GM19035 (cell line): ENCODE measurements around the gene SLC38A11.

ENCODE experiments used
- ATAC-seq: cut with Tn5 transposase; IDR thresholded peaks from one replicate; pipeline ENCODE4 v1.9.1; 2021; ENCODE audit not compliant: unreplicated experiment

Gene SLC38A11

DNA sequence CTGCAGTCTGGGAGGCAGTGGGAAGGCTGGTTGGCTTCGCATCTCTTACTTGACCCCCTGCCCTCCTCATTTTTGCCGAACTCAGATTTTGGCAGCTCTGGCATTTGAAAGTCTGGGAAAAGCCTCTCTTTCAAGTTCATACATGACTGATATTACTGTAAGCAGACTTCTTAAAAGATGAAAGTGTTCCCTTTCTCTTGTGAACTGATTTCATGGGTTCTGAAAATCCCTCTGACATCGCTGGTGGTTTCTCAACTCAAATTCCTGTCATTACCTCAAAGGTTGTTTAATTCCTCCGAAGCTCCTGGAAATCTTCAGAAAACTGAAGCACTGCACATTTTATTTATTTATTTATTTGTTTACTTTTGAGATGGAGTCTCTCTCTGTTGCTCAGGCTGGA lies 16.9 kb upstream of the SLC38A11 start:
- no peak for ATAC-seq

DNA sequence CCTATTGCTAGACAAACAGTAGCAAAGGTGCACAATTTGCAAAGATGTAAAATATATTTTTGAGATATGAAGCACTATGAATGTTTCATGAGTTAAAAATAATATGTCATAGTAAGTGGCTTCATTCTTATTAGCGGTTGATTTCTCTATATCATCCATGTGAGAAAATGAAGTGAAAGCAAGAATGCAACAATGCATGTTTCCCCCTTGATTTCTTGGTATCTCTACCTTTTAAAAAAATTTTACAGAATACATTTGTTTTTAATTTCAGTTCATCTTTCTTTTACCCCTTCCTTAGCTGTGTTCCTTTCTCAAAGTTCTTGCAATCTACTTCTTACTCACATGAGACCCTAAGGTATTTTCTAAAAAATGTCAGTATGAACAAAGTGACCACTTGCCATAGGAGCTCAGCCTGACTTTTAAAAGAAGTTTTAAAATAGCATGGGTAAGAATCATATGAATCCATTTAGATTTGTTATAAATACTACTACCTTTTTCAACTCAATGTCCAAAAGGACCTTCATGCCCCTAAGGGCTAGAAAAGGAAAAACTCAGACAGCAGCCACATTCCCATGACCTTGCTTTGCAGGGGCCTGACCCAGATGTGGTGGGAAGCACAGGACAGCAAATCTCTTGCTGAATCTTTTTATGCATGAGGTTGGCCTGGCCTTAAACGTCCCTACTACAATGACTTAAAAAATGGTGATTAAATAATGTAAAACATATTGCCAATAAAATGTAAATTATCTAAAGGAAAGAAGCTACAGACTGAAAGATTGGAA lies 14.8 kb upstream of the SLC38A11 start:
- no peak for ATAC-seq

DNA sequence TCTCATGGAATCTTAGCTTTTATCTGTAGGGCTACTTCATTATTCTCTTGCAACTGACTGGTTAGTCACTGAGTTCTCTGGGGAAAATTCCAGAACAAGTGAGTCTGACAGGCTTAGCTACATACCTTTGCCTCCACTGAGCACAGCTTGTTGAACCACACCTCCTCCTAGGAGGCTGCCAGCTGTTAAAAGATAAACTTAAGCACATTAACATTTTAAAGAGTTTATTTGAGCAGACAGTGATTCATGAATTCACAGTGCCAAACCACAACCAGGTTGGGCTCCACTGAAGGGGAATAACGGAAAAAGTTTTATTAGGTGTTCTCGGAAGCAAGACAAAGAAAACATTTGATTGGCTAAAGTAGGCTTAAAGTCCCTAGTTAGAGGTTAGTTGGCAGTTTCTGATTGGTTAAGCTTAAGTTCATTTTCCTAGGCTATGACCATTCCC lies 12.5 kb upstream of the SLC38A11 start:
- no peak for ATAC-seq

DNA sequence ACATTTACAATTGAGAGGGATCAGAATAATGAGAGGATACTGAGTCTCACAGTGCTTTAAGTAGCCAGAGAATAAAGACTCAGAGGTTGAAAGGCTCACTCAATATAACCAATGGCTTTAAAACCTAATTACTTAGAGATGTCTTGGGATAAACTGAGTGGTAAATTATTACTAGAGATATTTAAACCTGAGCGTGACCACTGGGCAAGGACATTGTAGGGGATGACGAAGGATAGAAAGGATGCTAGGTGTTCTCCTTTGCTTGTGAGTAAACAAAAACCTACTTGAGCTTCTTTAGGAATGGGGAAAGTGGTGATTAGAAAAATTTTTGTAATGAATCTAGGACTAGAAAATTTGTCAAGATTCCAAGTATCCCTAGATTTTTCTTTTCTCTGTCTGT lies 12.0 kb upstream of the SLC38A11 start:
- ATAC-seq = no peak

DNA sequence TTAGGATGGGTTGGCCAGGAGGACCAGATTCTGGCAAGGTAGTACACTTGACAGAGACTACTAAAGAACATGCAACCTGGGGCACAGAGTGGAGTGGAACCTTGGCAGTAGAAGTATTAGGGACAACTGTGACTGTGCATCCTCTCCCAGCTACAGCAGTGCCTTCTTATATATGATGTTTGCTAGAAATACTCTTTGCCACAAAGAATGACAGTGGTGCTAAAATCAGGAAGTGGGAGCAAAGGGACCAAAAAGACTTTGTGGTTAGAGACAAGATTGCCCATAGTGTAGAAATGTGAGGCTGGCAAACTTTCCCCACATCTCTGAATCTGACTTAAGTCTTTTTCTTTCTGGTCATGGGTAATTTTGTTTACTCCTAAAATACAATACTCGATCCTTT lies 9.4 kb upstream of the SLC38A11 start:
- ATAC-seq = no peak

DNA sequence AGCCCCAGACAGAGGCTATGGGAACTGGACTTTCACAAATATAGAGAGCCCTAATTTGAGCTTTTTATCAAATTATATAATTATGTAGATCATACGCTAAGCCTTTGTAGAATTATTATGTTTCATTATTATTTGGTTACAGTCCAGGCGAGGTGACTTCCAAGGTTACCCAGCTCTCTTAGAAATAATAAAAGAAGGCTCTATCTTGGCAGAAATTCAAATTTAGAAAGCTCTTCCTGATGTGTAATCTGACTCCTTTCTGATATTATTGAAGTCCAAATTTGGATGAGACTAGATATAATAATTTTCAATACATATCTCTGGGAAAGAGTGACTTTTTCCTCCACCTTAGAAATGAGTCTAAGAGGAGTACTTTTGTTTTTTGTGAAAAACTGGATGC lies 4.8 kb upstream of the SLC38A11 start:
- ATAC-seq = no peak

DNA sequence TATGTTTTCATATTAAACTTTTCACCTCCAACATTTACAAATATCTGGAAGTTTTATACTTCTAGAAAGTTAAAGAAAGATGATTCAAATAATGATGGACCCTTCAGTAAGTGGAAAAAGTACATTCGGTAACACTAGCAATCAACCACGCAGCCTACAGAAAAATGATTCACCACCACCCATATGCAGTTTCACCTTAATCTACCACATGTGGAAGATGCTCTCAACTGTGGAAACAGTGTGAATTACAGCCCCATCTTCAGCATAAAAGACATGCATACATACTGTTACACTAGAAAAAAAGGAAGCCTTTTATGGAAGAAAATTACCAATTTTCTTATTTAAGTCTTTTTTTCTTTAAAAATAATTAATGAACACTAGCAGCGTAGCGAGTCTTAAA lies 1.1 kb downstream of the SLC38A11 start:
- no peak for ATAC-seq

DNA sequence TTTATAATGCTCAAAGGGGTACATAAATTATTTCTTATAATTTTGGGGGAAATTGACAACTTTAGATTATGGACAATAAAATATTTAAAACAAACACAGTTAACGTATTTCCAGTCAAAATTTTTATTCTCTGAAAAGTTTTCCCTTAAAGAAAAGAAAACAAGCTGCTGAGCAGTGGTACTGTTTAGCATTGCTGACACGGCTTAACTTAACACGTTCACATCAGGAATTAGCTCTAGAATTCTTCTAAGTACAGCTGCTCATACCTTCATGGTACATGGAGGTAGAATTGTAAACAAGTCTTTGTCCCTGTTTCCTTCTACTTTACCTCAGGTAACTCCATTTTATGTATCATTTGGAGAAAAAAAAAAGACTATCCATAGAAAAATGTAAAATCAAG lies 2.0 kb downstream of the SLC38A11 start:
- no peak for ATAC-seq

DNA sequence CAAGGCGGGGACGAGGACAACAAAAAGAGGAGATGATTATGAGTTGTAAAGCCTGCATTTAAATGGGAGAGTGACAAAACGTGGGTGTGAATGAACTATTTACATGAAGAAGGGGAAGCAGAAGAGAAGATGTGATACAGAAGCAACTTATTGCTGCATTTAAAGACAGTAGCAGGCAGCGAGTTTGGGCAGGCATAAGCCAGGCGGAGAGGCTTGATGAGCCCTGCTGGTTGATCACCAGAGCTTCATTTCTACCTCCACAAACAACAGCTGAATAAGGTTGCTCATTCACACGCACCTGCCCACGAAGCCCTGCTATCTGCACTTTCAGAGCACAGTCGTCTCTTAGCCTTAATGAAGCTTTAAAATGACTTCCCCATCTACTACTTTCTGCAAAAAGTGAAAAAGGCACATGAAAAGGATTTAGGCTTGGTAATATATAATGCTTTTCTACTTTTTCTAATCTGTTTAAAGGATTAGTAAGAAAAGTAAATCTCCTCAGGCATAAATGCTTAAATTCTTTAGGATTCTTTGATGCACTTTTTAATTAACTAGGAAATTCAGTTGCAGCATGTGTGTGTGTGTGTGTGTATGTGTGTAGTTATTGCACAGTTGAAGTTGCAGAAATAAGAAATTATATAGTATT lies 3.1 kb downstream of the SLC38A11 start:
- ATAC-seq = no peak

DNA sequence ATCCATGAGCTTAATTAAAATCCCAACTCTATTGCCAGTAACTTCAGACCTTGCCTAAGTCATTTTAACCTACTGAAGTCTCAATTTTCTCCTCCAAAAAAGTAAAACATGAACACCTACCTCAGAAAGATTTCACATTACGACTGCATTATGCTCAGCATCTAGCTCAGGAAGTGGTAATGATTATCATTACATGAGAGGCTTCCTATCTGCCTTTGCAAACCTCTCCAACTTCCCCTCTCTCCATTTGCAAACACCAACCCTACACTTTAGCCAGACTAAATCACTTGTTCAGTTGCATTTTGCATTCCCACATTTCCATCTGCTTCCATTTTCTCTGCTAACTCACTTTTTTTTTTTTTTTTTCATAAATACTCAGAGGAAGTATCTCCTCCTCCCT lies 6.8 kb downstream of the SLC38A11 start:
- ATAC-seq = no peak

DNA sequence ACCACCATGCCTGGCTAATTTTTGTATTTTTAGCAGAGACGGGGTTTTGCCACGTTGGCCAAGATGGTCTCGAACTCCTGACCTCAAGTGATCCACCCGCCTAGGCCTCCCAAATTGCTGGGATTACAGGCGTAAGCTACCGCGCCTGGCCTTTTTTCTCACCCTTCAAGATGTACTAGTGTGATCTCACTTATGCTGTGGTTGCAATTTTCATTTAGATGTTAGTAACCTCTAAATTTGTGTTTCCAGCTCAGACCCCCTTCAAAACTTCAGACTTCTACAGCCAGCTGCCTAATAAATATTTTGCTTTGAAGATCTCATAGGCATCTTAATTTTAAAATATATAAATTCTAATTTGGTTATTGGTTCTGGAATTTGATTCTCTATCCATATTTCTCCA lies 8.0 kb downstream of the SLC38A11 start:
- no peak for ATAC-seq

DNA sequence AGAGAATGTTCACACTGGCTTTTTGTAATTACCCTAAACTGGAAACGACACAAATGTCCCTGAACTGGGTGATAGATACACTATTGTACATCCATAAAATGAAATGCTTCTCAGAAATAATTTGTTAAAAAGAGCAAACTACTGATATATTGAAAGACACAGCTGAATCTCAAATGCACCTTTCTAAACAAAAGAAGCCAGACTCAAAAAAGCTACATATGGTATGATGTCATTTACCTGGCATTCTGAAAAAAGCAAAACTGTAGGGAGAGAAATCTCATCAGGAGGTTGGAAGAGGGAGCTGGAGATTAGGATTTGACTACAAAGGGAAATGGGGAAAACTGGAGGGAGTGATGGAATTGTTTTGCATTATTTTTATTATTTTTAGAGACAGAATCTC lies 12.0 kb downstream of the SLC38A11 start:
- no peak for ATAC-seq

DNA sequence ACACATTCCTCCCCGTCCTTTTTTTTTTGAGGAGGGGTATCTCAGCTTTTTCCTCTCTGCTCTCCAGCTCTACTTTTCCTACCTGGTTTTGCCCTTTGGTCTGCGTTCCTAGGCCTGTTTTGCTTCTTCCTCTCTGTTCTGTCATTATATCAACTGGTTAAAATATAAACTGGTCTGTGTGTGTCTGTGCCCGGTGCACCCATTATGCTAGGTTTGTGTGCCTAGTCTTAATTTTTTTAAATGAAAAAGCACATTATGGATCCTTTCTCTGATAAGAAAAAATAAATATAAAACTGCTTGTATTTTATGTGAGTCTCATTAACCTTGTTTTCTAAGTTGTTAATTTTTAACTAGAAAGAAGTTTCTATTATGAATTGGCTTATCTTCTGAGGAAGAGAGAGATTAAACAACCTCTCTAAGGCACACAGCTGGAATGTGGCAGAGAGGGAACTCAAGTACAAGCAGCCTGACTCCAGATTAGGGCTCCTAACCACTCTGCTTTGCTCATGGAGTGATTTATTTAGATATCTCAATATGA lies 17.4 kb downstream of the SLC38A11 start:
- ATAC-seq = no peak

DNA sequence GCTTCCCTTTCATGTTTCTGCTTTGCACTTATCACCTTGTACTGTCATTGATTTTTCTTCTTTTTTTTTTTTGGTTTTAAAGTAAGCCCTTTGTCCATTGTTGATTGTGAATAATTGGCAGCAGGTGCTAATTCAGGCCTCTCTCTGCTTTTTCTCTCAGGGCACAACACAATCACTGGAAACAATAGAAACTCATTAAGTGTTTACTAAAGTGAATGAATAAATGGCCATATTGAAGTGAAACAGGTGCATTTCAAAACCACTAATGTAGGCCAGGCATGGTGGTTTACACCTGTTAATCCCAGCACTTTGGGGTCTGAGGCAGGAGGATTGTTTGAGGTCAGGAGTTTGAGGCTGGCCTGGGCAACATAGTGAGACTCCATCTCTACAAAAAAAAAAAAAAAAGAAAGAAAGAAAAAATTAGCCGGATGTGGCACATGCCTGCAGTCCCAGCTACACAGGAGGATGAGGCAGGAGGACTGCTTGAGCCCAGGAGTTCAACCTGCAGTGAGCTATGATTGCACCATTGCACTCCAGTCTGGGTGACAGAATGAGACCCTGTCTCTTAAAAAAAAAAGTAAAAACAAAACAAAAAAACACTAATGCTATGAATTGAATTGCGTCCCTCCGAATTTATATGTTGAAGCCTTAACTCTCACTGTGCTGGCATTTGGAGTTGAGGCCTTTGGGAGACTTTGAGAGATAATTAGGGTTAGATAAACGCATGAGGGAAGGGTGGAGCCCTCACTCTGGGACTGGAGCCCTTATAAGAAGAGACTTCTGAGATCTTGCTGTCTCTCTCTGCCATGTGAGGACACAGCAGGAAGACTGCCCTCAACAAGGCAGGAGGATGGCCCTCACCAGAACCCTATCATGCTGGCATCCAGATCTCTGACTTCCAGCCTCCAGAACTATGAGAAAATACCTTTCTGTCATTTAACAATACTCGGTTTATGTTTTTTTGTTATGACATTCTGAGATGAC lies 19.9 kb downstream of the SLC38A11 start:
- ATAC-seq = no peak

DNA sequence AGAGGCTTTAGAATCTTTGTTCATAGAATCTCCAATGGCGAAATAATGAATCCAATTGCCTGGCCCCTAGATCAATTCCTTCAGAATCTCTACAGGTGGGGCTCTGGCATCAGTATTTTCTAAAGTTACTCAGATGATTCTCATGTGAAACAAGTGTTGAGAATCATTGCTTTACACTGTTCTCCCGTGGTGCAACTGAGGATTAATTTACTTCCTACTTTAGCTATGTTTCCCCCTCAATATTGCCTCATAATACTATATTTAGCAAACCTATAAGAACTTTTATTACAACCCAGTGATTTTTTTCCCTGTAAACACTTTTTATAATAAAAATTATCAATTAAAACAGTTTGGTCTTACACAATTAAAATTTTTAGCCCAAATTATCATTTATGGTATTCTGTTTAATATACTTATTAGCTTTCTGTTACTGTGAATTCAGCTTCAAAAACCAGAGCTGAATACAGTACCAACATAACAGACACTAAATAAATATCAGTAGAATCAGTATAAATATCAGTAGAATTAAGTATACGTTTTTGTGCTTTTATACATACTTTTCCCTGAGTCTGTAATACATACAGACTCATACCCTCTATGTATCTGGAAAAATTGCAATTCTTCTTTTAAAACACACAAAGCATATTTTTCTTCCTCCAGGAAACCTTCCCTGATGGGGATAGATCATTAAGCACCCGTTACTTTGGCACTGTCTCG lies 20.8 kb downstream of the SLC38A11 start:
- ATAC-seq = no peak

DNA sequence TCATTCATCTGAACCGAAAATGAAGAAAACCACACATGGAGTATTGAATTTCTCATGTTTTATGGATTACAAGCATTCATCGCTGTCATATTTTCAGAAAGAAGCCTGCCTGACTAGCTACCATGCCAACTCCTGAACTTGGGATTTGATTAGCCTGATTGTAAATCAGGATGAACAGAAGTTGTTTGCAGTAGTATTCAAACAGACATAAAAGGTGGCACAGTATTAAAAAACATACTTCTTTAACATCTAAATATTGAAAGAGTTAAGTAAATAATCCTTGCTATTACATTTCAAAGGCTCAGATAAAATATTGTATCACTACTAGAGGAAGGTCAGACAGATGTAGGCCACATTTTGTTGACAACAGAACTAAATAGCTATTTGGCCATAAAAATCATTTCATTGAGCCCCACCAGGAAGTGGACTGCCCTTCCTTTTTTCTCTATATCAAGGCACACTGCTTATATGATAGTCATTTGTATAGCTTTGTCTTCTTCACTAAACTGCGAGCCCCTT lies 21.6 kb downstream of the SLC38A11 start:
- ATAC-seq = no peak

DNA sequence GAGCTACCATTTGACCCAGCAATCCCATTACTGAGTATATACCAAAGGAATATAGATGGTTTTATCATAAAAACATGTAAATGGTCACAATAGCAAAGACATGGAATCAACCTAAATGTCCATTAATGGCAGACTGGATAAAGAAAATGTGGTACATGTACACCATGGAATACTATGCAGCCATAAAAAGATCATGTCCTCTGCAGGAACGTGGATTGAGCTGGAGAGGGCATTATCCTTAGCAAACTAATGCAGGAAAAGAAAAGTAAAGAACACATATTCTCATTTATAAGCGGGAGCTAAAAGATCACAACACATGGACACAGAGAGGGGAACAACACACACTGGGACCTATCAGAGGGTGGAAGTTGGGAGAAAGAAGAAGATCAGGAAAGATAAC lies 22.9 kb downstream of the SLC38A11 start:
- no peak for ATAC-seq

DNA sequence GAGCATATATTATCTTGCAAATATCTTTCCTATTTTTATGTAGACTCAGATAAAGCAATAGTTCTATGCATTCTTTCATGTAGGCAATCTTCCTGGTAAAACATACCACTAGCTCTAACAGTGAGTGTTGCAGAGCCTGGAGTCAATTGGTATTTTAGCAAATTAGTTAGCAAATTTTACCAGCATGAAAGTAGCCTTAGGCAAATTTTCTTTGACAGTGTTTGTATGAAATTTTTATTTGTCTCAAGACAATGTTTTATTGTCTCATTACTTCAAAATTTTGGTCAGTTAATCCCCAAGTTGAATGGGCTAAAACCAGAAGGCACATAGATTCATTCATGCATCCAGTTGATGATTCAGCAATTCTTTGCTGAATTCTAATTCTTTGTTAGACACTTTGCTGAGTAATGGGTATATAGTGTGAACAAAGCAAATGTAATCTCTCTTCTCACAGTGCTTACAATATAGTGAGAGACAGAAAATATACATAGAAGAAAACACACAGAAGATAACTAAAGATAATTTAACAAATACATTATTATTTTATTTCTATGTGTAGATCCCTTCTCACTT lies 27.1 kb downstream of the SLC38A11 start:
- no peak for ATAC-seq

DNA sequence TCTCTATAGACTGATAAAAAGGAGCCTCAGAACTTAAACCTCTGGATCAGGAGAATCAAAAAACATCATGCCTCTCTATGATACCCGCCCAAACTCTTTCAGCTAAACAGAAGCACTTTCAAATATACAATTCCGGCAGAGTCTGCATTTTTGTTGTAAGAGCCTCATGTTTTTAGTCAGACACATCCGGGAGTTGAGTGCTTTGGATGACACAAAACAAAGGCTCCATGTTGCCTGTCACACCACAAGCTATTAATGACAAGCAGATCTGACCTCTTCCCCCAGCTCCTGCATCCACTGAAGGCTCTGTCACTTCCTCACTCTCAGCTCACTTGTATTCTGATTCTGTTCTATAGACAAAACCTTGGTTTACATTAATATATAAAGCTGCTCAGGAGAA lies 33.2 kb downstream of the SLC38A11 start:
- ATAC-seq = no peak

DNA sequence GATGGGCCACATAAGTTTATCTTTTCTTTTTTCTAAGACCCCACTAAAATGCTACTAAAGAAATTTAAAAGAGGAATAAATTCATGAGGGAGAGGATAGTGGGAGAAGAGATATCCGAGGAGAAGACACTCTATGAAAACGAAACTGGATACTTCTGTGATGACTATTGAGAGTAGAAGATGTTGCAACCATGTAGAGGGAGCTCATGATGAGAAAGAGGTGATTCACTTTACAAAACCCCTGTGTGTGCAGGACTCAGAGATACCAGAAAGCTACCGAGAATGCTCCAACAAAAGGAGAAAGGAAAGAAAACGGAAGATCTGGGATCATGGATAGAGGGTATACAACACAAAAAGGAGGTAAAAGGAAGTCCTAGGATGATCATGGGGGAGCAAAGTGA lies 34.9 kb downstream of the SLC38A11 start:
- ATAC-seq = no peak
